HG02763 (cell line): Measurements from ENCODE around the gene WDCP.
"Not testable (repeated sequence)": the region's sequence is repeated elsewhere in the genome, so short reads cannot be mapped to it uniquely, and the experiment has no call there.

Experiments
- ATAC-seq: cut with Tn5 transposase; IDR thresholded peaks from one replicate; pipeline ENCODE4 v1.9.1; 2021; ENCODE audit warnings: mild to moderate bottlenecking, moderate library complexity; ENCODE audit not compliant: unreplicated experiment

The WDCP gene

DNA sequence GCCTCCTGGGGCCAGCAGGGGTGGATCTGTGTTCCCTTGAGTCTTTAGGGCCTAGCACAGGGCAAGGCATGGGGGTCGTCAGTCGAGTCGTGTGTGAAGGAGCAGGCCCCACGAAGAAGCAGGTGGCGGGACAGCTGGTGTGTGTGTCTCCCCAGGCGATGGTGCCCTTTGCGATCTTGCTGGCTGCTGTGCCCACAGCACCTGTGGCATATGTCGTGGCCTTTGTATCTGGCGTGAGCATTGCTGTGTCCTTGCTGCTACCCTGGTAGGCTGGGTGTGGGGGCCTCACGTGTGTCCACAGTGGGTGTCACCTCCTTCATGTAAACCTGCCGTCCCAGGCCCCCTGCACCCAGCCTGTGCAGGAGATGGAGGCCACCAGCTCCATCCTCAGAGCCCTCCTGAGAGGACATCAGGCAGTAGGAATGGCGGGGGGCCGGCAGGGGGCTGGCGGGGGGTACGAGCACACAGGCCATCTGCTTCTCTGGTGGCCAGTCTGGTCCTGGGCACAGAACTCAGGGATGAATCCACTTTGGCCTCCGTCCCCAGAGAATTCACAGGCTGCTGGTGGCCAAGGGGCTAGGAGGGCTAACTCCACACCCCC, 24.1 kb downstream of the WDCP start:
- ATAC-seq: no peak

- ATAC-seq: no peak
These were observed 24.7 kb downstream of the WDCP start for GRCh38 chr2:24022324-24022974.

- ATAC-seq: no peak
These were observed 25.8 kb downstream of the WDCP start for GRCh38 chr2:24021122-24021998.

- no peak for ATAC-seq
These were observed 26.9 kb downstream of the WDCP start for GRCh38 chr2:24020244-24020643.

DNA sequence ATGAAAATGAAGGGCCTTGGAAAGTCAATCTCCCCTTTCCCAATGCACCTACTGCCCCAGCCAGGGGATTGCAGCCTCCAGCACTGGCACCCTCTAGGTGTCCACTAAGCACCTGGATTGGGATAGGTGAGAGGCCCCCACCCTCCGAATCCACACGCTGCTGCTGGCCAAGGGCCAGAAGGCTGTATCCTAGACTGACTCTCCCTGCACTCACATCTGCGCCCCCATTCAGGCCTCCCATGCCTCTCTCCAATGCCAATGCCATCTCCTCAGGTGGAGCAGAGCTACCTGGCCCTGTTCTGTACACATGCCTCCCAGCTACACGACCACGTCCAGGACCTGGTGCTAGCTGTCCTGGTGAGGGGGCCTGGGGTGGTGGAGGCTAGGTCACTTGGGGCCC, 27.5 kb downstream of the WDCP start:
- ATAC-seq: no peak

DNA sequence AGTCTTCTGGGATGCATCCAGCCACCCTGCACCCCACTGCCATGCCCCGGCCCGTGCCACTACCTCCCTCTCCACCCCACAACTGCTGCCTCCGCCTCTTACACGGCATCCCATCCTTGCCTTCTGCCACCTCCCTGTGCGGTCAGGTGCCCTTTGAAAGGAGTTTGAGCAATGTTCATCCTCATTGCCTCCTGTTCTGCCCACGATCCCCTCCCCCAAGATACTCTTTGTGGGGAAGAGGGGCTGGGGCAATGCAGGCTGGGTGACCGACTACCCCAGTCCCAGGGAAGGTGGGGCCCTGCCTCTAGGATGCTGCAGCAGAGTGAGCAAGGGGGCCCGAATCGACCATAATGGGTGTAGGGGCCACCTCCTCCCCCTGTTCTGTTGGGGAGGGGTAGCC, 28.9 kb downstream of the WDCP start:
- ATAC-seq: no peak

- no peak for ATAC-seq
These were observed 29.5 kb downstream of the WDCP start for GRCh38 chr2:24017711-24018110.

GRCh38 chr2:24016853-24017703, 30.1 kb downstream of the WDCP start:
- ATAC-seq: no peak

DNA sequence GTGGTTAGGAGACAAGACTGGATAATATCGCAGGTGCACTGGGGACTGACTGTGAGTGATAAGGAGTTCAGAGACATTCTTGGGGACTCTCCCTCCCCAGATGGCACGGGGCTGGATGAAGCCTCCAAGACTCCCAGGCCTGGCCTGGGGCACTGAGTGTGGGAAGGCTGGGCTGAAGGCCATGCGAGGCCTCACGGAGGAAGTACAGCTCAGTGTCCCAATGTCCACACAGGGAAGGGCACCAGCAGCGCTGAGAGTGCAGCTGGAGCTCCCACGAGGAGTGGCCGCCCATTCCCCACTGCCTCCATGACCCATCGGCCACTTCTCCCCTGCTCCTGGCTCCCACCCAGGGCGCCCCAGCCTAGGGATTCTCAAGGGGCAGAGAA, 30.8 kb downstream of the WDCP start:
- ATAC-seq: no peak

DNA sequence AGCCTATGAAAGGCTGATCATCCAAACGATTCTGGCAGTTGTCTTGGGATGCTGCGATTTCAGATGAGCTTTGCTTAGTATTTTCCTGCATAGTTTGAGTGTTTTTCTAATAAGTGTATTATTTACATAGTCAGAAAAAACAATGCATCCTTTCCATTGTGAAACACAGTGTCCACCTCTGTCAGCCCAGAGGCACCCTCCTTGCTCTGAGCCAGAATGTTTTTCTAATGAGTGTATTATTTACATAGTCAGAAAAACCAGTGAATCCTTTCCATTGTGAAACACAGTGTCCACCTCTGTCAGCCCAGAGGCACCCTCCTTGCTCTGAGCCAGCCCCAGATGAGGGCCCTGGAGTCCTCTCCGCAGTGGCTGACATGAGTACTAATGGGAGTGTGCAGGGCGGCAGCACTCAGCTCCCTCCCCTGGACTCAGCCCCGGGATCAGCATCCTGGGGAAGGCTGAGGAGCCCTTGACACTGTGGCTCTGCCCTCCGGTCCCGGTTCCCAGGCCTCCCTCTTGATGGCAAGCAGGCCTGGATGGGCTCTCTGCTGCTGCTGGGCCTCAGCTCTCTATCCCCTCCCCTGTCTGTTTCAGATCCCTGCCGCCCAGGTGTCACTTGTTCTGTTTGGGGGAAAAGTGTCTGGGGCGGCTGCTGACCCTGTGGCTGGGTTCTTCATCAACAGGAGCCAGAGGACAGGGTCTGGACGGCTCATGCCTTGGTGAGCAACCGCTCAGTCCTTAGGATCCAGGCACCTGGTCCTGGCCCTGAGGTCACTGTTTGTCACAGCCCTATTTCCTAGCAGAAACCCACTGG, 31.4 kb downstream of the WDCP start:
- no peak for ATAC-seq

DNA sequence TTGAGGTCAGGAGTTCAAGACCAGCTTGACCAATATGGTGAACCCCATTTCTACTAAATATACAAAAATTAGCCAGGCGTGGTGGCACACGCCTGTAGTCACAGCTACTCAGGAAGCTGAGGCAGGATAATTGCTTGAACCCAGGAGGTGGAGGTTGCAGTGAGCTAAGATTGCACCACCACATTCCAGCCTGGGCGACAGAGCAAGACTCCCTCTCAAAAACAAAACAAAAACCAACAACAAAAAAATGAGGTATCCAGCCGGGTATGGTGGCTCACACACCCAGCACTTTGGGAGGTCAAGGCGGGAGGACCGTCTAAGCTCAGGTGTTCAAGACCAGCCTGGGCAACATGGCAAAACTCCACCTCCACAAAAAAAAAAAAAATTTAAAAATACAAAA, 32.3 kb downstream of the WDCP start:
- ATAC-seq: not testable (repeated sequence)

- no peak for ATAC-seq
These were observed 34.5 kb downstream of the WDCP start for GRCh38 chr2:24012521-24013188.

DNA sequence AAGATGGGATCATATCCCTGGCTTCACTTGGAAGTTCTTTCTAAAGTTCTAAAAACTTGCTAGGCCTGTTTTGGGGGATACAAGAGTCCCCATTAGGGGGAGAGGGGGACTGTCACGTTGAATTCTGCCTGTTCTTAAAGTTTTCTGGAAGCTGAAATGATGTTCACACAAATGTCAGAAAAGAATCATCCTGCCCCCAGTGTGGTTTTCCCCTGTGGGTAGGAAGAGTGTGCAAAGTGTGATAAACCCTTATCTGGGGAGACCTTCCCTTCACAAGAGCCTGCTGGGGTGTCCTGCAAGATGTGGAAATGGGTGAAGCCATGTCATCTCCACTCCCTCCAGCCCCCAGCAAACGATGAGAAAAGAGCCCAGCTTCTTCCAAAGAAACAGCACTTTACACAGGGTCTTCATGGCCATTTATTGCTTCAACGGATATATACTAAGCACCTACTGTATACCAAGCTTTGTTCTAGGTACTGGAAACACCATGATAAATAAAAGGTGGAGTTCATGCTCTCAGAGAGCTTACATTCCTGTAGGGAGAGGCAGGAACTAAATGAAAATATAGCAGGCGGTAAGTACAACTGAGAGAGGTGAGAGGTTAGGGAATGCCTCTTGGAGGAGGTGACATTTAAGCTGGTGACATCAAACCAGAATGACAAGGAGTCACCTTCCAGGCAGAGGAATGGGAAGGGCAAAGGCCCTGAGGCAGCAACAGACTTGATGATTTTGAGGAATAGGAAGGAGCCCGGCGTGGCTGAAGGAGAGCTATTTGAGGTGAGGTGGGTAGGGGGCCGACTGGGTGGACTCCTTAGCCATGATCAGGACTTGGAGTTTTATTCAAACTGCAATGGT, 35.7 kb downstream of the WDCP start:
- ATAC-seq: no peak

GRCh38 chr2:24010477-24011249, 36.5 kb downstream of the WDCP start:
- ATAC-seq: no peak

DNA sequence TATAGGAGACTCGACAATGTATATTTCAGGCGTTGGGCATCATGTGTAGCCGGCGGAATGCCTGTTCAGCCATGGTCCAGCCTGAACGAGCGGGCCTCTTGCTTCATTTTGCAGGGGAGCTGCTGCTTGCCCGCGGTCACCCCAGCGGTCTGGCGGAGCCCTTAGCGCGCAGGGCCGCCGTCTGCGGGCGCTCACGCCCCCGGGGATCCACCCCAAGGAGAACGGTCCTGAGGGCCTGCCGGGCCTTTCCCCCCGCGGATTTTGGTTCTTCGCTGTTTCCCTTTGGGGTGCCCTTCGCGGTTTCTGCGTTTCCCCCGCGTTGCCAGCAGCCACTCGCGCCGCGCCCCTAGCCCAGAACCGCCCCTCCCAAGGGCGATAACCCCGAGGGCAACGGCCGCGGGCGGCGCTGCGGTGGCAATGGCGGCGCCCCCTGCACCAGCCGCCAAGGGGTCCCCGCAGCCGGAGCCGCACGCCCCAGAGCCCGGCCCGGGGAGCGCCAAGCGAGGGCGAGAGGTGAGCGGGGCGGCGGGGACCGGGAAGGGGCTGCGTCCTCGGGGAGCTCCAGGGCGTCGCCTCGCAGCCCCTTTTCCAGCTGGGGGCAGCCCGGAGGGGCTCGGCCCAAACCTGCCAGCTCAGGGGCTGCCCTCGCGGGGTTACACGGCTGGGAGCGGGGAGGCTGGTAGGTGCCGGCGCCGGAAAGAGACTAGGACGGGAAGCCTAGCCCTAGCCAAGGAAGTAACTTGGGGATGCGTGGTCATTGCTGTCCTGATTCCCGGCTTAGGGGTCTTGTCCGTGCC, 37.3 kb downstream of the WDCP start, which contains the start of gene MFSD2B:
Gene MFSD2B, plus strand, starts transcription at position 406 of the 797 bp plus-strand sequence. Its CDS starts 12 bp downstream, at position 418.
- ATAC-seq: no peak

DNA sequence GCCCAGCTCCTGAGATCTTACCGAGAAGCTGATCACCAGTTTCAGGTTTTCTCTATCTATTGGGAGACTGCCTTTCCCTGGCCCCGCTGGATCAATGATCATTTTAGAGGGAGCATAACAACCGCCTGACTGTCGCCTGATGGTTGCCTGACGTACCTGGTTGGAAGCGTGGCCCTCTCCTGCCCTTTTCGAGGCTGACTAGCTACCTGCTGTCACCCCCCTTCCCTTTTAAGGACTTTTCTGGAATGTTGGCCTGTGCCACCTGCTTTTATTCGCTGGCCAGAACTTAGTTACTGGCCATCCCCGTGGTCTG, 37.9 kb downstream of the WDCP start:
- no peak for ATAC-seq

DNA sequence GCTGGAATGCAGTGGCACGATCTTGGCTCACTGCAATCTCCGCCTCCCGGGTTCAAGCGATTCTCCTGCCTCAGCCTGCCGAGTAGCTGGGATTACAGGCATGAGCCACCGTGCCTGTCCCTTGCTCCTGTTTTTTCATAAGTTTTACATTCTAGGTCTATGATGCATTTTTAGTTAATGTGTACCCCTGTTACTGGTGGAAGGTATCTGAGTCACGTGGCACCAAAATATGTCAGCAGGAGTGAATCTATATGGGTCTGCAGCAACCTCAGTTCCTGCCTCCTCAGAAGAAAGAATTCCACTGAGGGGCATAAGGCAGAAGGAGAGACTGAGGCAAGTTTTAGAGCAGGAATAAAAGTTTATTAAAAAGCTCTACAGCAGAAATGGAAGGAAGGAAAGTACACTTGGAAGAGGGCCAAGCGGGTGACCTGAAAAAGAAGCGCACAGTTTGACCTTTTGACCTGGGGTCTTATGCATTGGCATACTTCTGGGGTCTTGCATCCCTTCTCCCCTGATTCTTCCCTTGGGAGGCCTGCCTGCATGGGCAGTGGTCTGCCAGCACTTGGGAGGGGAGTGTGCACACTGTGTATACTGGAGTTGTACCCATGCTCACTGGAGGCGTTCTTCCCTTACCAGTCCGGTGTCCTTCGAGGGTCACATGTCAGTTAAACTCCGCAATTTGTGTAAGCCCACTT, 38.4 kb downstream of the WDCP start:
- ATAC-seq: no peak
